Activated naive CD4-positive, alpha-beta T cell treated with anti-CD3 and anti-CD28 coated beads for 36 hours (primary cell): ENCODE data around the gene GRIK3. TPM values are rescaled to one million over a fixed set of nuclear protein-coding genes. Genes with fewer than 3 reads are reported as not detected.

Source experiments
- CTCF ChIA-PET: fragments of 350-600 bp; sonication (Branson Sonifier 250); formaldehyde crosslinking; loops from one replicate; lab custom pipeline; 2021; ENCODE audit warnings: antibody characterized with exemption; lab: Charles Lee
- DNase-seq: peaks from one replicate; pipeline ENCODE4 v3.0.0-alpha.2; 2020
- H3K27ac Mint-ChIP-seq: one replicate; pipeline ENCODE4 v1.8.0; 2021; ENCODE audit warnings: mild to moderate bottlenecking, mixed read lengths
- H3K27me3 Mint-ChIP-seq: one replicate; pipeline ENCODE4 v1.8.0; 2021; ENCODE audit warnings: low read depth, mixed read lengths
- H3K36me3 Mint-ChIP-seq: one replicate; pipeline ENCODE4 v1.8.0; 2021; ENCODE audit warnings: low read depth, mixed read lengths
- H3K4me1 Mint-ChIP-seq: one replicate; pipeline ENCODE4 v1.8.0; 2021; ENCODE audit warnings: low read depth, mixed read lengths
- H3K4me3 Mint-ChIP-seq: one replicate; pipeline ENCODE4 v1.8.0; 2021; ENCODE audit warnings: mild to moderate bottlenecking, moderate library complexity, mixed read lengths
- H3K9me3 Mint-ChIP-seq: one replicate; pipeline ENCODE4 v1.8.0; 2021; ENCODE audit warnings: mixed read lengths
- intact Hi-C: fragments of 100-400 bp; cut with micrococcal nuclease; formaldehyde crosslinking; loops from one replicate; pipeline ENCODE4 v1.15.1; 2023
- total RNA-seq, 2 experiments: library from RNA; stranded (reverse); gene quantifications; one replicate each; pipeline ENCODE4 v1.2.3, GENCODE V29; 2021

The GRIK3 gene
- total RNA-seq, 2 experiments from 2014 or later = not detected

- no peak for DNase-seq
- Mint-ChIP-seq H3K9me3 (no peaks in the 10 kb centered on the region), H3K4me1 (no peaks in the 10 kb centered on the region), H3K36me3 (no peaks in the 10 kb centered on the region), H3K4me3 (no peak overlapping the region), H3K27me3 (peaks cover 15% of the 10 kb centered on the region), H3K27ac (no peak overlapping the region)
- intact Hi-C loops = no loop called here
- CTCF ChIA-PET = interaction anchor here (0.6 kb wide), 1 partner anchor 935 kb away, joined by 3 read pairs; no protein-coding TSS in a partner anchor
Observed at GRCh38 chr1:36752891-36753361, 281.4 kb downstream of the GRIK3 start.

GRCh38 chr1:36752431-36752830 lies 281.9 kb downstream of the GRIK3 start:
- peaks cover 16% of the 10 kb centered on the region for H3K27me3 Mint-ChIP-seq
- intact Hi-C loops = no loop called here
- H3K9me3 Mint-ChIP-seq = no peaks in the 10 kb centered on the region
- H3K4me3 Mint-ChIP-seq = no peak overlapping the region
- H3K4me1 Mint-ChIP-seq = no peaks in the 10 kb centered on the region
- no peak for DNase-seq
- no peak overlapping the region for H3K27ac Mint-ChIP-seq
- H3K36me3 Mint-ChIP-seq = no peaks in the 10 kb centered on the region
- CTCF ChIA-PET = no interaction called here

- intact Hi-C loops = no loop called here
- no peak overlapping the region for H3K27ac Mint-ChIP-seq
- no peaks in the 10 kb centered on the region for H3K36me3 Mint-ChIP-seq
- CTCF ChIA-PET = interaction anchor here (0.6 kb wide), 1 partner anchor 267 kb away, joined by 4 read pairs; no protein-coding TSS in a partner anchor
- peaks cover 16% of the 10 kb centered on the region for H3K27me3 Mint-ChIP-seq
- no peaks in the 10 kb centered on the region for H3K9me3 Mint-ChIP-seq
- no peak overlapping the region for H3K4me3 Mint-ChIP-seq
- no peak for DNase-seq
- no peaks in the 10 kb centered on the region for H3K4me1 Mint-ChIP-seq
Observed at GRCh38 chr1:36751525-36751924, 282.8 kb downstream of the GRIK3 start.

- Mint-ChIP-seq H3K4me1 (no peaks in the 10 kb centered on the region), H3K9me3 (no peaks in the 10 kb centered on the region), H3K27me3 (peaks cover 10% of the 10 kb centered on the region), H3K4me3 (no peak overlapping the region), H3K27ac (no peak overlapping the region), H3K36me3 (no peaks in the 10 kb centered on the region)
- no peak for DNase-seq
- CTCF ChIA-PET = no interaction called here
- intact Hi-C loops = no loop called here
Observed at GRCh38 chr1:36748466-36748865, 285.8 kb downstream of the GRIK3 start.
